ENCODE measurements around the gene SHISAL2A.

The SHISAL2A gene

DNA sequence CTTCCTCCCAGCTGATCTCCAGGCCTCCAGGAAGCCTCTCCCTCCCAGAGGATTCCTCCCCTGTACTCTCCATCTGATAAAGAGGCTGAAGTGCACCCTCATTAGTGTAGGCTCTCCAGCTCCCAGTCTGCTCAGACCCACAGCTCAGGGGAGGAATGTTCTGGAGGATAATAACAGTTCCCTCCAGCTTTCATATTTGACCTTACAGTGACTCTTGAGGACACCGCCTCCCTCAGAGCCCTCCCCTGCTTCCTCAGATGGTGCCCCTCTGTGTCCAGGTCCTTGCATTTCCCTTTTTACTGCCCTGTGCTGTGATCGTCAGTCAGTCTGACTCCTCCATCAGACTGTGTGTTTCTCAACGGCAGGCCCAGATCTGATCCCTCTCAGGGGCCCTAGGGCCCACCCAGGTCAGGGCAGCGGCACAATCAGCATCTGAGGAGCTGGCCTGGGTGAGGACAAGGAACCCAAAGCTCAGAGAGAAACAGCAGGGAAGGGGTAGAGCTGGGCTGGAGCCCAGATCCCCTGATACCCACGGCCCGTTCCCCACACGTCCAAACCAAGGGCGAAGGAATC is 1.1 kb upstream of the SHISAL2A start:
- no peak overlapping the region for H3K4me3 ChIP-seq (replicated peaks; ENCODE audit: low read depth, low read length)
- TF ChIP-seq, protein P1, sequence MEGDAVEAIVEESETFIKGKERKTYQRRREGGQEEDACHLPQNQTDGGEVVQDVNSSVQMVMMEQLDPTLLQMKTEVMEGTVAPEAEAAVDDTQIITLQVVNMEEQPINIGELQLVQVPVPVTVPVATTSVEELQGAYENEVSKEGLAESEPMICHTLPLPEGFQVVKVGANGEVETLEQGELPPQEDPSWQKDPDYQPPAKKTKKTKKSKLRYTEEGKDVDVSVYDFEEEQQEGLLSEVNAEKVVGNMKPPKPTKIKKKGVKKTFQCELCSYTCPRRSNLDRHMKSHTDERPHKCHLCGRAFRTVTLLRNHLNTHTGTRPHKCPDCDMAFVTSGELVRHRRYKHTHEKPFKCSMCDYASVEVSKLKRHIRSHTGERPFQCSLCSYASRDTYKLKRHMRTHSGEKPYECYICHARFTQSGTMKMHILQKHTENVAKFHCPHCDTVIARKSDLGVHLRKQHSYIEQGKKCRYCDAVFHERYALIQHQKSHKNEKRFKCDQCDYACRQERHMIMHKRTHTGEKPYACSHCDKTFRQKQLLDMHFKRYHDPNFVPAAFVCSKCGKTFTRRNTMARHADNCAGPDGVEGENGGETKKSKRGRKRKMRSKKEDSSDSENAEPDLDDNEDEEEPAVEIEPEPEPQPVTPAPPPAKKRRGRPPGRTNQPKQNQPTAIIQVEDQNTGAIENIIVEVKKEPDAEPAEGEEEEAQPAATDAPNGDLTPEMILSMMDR (IDR thresholded peaks at IDR 0.05; ENCODE audit: low read depth, low read length, missing control alignments) = no peak
- no peak for DNase-seq (ENCODE audit: extremely low read depth, low read depth)

DNA sequence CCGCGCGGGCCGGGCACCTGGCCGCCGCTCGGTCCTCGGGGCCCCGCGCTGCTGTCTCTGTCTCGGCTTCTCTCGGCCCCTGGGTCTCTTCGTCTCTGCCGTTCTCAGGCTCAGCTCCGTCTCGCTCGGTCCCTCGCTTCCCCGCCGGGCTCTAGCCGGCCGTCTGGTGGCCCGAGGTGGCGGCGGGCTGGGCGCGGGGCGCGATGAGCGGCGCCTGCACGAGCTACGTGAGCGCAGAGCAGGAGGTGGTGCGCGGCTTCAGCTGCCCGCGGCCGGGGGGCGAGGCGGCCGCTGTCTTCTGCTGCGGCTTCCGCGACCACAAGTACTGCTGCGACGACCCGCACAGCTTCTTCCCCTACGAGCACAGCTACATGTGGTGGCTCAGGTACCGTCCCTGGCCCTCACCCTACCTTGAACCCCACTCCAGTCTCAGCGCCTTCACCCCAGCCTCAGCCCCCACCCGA is 355 bp downstream of the SHISAL2A start:
- H3K4me3 ChIP-seq (replicated peaks; ENCODE audit: low read depth, low read length) = peak overlapping the region; percentile 31

DNA sequence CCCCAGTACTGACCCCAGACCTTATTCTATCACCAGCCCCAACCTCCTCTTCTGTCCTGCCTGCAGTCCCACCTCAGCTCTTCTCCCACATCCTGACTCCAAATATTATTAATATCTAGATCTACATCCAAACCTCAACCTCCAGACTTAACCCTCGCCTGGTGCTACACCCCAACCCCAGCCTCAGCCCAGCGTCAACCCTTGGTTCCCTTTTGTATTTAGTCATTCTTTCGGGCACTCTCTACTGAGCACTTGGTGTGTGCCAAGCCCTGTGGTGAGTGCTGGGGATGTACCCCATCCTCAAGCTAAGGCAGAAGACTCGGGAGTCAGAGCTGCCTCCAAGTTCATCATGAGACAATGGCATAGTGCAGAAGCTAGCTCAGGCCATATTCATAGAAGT is 1.1 kb downstream of the SHISAL2A start:
- DNase-seq (ENCODE audit: extremely low read depth, low read depth) = no peak
- TF ChIP-seq, protein P1 (IDR thresholded peaks at IDR 0.05; ENCODE audit: low read depth, low read length, missing control alignments) = no peak
- H3K4me3 ChIP-seq (replicated peaks; ENCODE audit: low read depth, low read length) = no peak overlapping the region

More for the DNA sequence above, 355 bp downstream of the SHISAL2A start:
- TF ChIP-seq, protein P1 (IDR thresholded peaks at IDR 0.05; ENCODE audit: low read depth, low read length, missing control alignments) = no peak
- no peak for DNase-seq (ENCODE audit: extremely low read depth, low read depth)

DNA sequence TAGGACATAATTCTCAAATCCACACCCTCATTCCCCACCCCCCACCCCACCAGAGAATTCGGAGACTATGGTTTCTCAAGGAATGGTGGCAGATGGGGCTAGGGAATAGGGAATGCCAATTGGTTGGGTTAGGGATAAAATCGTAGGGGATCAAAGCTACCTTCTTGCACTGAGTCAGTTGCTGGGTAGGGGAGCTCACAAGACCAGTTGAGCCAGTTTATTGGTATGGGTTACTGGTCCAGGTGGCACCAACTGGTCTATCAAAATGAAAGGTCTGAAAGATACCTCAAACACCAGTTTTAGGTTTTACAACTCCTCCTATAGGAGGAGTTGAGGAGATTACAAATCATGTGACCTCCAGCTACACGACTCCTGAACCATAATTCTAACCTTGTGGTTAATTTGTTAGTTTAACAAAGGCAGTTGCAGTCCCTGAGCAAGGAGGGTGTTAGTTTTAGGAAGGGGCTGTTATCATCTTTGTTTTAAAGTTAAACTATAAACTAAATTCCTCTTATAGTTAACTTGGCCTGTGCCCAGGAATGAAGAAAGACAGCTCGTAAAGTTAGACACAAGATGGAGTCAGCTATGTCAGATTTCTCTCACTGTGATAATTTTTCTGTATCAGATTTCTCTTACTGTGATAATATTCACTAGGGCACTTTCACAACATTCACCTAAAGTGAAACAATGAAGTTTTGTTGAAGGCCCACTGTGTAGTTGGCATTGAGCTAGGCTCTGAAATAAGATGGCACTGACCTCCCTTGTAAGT is 2.5 kb downstream of the SHISAL2A start:
- DNase-seq (ENCODE audit: extremely low read depth, low read depth) = no peak
- no peak overlapping the region for H3K4me3 ChIP-seq (replicated peaks; ENCODE audit: low read depth, low read length)
- TF ChIP-seq, protein P1 (IDR thresholded peaks at IDR 0.05; ENCODE audit: low read depth, low read length, missing control alignments) = no peak

DNA sequence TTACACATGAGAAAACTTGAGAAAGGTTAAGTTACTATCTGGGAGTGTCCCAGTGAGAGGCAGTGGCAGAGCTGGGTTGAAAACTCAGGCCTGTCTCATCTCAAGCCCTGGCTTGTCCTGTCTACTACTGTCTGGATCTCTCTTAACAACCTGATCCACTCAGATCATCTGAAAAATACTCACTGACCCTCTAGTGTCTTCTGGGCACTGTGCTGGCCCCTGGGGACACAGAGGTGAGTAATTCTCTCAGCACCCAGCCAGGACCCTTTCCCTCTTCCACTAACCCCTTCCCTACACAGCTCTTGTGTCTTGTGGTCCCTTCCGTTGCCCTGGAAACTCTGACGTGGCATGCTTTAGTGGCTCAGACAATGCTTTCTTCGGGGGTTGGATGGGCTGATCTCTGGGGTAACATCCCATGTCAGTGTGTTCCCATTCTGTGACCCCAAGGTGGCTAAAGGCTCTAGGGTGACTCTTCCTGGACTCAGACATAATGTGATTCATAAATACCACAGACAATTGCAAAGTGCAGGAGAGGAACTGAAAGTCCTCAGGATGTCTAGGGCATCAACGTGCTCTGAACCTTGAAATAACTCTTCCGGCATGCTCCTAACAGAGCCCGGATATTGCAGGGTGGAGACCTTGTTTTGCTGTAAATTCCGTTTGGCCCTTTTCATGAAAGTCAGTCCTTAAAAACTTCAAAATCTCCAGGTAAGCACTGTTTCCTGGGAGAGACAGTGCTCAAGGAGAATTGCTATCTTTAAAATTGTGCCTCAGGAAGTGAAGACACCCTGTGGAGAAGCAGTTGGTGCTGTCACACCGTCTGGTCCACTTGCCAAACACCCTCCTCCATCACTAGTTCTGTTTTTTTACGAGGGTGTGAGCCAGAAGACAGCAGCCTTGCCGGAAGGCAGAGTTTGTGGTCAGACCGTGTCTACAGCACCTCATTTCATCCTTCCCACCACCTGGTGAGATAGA is 4.0 kb downstream of the SHISAL2A start:
- DNase-seq (ENCODE audit: extremely low read depth, low read depth) = no peak
- no peak overlapping the region for H3K4me3 ChIP-seq (replicated peaks; ENCODE audit: low read depth, low read length)
- TF ChIP-seq, protein P1 (IDR thresholded peaks at IDR 0.05; ENCODE audit: low read depth, low read length, missing control alignments) = no peak

DNA sequence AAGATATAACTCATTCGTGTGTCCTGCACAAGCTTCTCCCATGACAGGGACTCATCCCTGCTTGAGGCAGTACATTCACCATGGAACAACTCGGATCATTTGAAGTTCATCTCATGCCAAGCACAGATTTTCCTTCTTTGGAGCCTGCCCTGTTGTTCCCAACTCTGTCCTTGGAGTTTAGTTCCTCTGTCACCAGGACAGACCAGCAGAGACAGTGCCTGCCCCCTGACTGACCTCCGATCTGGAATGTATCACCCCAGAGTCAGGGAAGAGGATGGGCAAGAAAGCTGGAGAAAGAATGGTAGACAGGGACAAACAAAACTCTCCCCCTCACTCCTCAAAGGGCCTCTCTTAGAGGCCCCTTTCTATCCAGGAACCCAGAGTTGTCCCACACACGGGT is 5.0 kb downstream of the SHISAL2A start:
- no peak for DNase-seq (ENCODE audit: extremely low read depth, low read depth)

More for the DNA sequence above, 5.0 kb downstream of the SHISAL2A start:
- no peak overlapping the region for H3K4me3 ChIP-seq (replicated peaks; ENCODE audit: low read depth, low read length)
- TF ChIP-seq, protein P1 (IDR thresholded peaks at IDR 0.05; ENCODE audit: low read depth, low read length, missing control alignments) = no peak

Measured in HFF-Myc (cell line).